ENCODE measurements around the gene RAB17.

DNA sequence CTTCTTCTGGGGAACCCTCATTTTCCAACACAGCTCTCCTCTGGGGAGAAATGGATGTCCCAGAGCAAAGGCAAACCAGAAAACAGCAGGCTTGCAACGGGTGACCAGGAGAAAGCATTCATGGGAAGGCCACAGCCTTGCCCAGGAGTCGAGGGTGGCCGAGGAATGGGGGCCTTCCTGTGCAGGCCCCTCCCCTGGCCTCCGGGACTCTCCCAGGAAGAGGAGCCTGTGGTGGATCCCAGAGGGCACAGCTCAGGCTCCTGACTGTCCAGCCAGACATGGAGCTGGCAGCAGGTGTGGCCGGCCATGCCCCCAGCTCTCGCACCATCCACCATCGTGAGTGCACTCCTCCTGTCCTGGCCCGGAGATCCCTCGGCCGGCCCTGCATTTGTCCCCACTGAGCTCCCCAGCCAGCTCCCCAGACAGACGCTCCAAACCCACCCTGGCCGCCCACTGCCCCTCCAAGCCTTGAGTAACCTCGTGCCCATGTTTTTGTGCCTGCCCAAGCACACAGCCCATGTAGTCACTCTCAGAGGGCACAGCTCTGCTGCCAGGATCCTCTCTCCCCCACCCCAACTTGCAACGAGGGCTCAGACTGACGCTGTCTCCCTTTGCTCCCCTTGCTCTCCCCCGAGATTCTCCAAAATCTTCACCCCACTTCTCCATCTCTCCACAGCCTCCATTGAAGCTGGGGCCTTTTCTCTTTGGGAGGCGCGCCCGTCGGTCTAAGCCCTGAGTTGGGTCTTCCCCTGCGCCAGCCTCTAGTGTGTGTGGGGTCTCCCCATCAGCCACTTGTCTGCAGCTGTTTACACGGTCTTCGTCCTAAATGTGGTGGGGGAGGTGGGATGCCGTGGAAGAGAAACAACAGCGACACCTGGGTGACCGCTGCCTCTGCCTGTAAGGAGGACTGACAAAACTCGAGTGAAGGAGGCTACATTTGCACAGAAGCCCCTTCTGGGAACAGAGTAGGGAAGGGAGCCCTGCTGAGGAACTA, 14.4 kb downstream of the RAB17 start:
- TF ChIP-seq CTCF (IDR thresholded peaks at IDR 0.05) (no peak), POLR2A (IDR thresholded peaks at IDR 0.05) (no peak)

All from uterus (tissue), 2 donors.